Measurements from ENCODE around the gene NFASC. TPM values are rescaled to one million over a fixed set of nuclear protein-coding genes. Genes with fewer than 3 reads are reported as not detected.

The NFASC gene
- total and polyA plus RNA-seq, 7 donors = 0.46 to 105 (median 17.6) TPM

GRCh38 chr1:204991342-204991844, 120.7 kb downstream of the NFASC start:
- 79 to 81% methylated on average over 11 of the region's 11 CpGs for WGBS, 2 donors
- no peaks in the 10 kb centered on the region for H3K27me3 ChIP-seq
- no peak for DNase-seq
- H3K27ac ChIP-seq = peak overlapping the region in 2 of 4 donors; percentile 23 to 32
- TF ChIP-seq POLR2A (IDR thresholded peaks at IDR 0.05) (no peak), POLR2AphosphoS5 (IDR thresholded peaks at IDR 0.05) (no peak)
- TF ChIP-seq, protein P1, sequence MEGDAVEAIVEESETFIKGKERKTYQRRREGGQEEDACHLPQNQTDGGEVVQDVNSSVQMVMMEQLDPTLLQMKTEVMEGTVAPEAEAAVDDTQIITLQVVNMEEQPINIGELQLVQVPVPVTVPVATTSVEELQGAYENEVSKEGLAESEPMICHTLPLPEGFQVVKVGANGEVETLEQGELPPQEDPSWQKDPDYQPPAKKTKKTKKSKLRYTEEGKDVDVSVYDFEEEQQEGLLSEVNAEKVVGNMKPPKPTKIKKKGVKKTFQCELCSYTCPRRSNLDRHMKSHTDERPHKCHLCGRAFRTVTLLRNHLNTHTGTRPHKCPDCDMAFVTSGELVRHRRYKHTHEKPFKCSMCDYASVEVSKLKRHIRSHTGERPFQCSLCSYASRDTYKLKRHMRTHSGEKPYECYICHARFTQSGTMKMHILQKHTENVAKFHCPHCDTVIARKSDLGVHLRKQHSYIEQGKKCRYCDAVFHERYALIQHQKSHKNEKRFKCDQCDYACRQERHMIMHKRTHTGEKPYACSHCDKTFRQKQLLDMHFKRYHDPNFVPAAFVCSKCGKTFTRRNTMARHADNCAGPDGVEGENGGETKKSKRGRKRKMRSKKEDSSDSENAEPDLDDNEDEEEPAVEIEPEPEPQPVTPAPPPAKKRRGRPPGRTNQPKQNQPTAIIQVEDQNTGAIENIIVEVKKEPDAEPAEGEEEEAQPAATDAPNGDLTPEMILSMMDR (IDR thresholded peaks at IDR 0.05) = no peak
- H3K4me1 ChIP-seq = peaks cover 0 to 5% (median 0%) of the 10 kb centered on the region in 4 donors
- peaks cover 0 to 47% (median 15%) of the 10 kb centered on the region in 4 donors for H3K36me3 ChIP-seq
- no peaks in the 10 kb centered on the region for H3K9me3 ChIP-seq
- intact Hi-C loops (cut with DNase I) = no loop called here
- no peak overlapping the region for H3K4me3 ChIP-seq

GRCh38 chr1:204992201-204992997, 121.7 kb downstream of the NFASC start:
- Histone ChIP-seq H3K27me3 (no peaks in the 10 kb centered on the region), H3K36me3 (peaks cover 0 to 45% (median 10%) of the 10 kb centered on the region in 4 donors), H3K4me1 (peaks cover 0 to 5% (median 3%) of the 10 kb centered on the region in 4 donors), H3K9me3 (no peaks in the 10 kb centered on the region), H3K27ac (peak overlapping the region in 1 of 4 donors; percentile 32), H3K4me3 (no peak overlapping the region)
- 58 to 82% methylated on average over 13 of the region's 13 CpGs for WGBS, 2 donors
- intact Hi-C loops (cut with DNase I) = no loop called here
- no peak for TF ChIP-seq POLR2A (IDR thresholded peaks at IDR 0.05)
- no peak for TF ChIP-seq POLR2AphosphoS5 (IDR thresholded peaks at IDR 0.05)
- no peak for TF ChIP-seq EP300 (IDR thresholded peaks at IDR 0.05)
- TF ChIP-seq, protein P1 (IDR thresholded peaks at IDR 0.05) = no peak
- DNase-seq = no peak

GRCh38 chr1:204992998-204993314, 122.3 kb downstream of the NFASC start:
- 93% methylated on average over 10 of the region's 10 CpGs for WGBS, 2 donors
- no peak overlapping the region for H3K27ac ChIP-seq

GRCh38 chr1:204994086-204994862, 123.6 kb downstream of the NFASC start:
- DNase-seq = no peak
- Histone ChIP-seq H3K4me1 (peaks cover 0 to 13% (median under 1%) of the 10 kb centered on the region in 4 donors), H3K36me3 (peaks cover 0 to 36% (median 4%) of the 10 kb centered on the region in 4 donors), H3K4me3 (no peak overlapping the region), H3K9me3 (no peaks in the 10 kb centered on the region), H3K27me3 (no peaks in the 10 kb centered on the region), H3K27ac (no peak overlapping the region)
- TF ChIP-seq POLR2A (IDR thresholded peaks at IDR 0.05) = no peak
- intact Hi-C loops (cut with DNase I) = no loop called here
- WGBS, 2 donors = 90 to 92% methylated on average over 10 of the region's 10 CpGs

More at GRCh38 chr1:204992998-204993314, 122.3 kb downstream of the NFASC start:
- no peak for DNase-seq
- Histone ChIP-seq H3K4me3 (no peak overlapping the region), H3K27me3 (no peaks in the 10 kb centered on the region), H3K36me3 (peaks cover 0 to 44% (median 8%) of the 10 kb centered on the region in 4 donors), H3K4me1 (peaks cover 0 to 11% (median 3%) of the 10 kb centered on the region in 4 donors), H3K9me3 (no peaks in the 10 kb centered on the region)
- TF ChIP-seq, protein P1 (IDR thresholded peaks at IDR 0.05) = no peak
- no peak for TF ChIP-seq EP300 (IDR thresholded peaks at IDR 0.05)
- no peak for TF ChIP-seq POLR2A (IDR thresholded peaks at IDR 0.05)
- TF ChIP-seq POLR2AphosphoS5 (IDR thresholded peaks at IDR 0.05) = no peak
- intact Hi-C loops (cut with DNase I) = no loop called here

DNA sequence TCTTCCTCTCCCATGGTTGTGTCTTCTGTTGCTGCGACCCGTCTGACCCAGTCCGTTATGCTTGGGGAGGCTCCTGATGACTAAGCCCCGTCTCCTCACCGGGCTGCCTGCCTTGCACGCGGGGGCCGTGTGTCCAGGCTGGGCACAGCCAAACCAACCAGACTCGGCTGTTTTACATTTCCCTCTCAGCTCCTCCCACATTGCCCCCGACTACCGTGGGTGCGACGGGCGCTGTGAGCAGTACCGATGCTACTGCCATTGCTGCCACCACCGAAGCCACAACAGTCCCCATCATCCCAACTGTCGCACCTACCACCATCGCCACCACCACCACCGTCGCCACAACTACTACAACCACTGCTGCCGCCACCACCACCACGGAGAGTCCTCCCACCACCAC, 126.3 kb downstream of the NFASC start:
- WGBS, 2 donors = 89 to 93% methylated on average over 22 of the region's 22 CpGs
- intact Hi-C loops (cut with DNase I) = no loop called here
- Histone ChIP-seq H3K4me1 (peaks cover 0 to 13% (median 0%) of the 10 kb centered on the region in 4 donors), H3K27ac (peak overlapping the region; percentile 16 to 38 (median 30)), H3K36me3 (peaks cover 0 to 16% (median 2%) of the 10 kb centered on the region in 4 donors), H3K4me3 (no peak overlapping the region), H3K27me3 (no peaks in the 10 kb centered on the region), H3K9me3 (no peaks in the 10 kb centered on the region)
- TF ChIP-seq EP300 (IDR thresholded peaks at IDR 0.05) (no peak), POLR2AphosphoS5 (IDR thresholded peaks at IDR 0.05) (no peak), POLR2A (IDR thresholded peaks at IDR 0.05) (no peak)
- TF ChIP-seq, protein P1 (IDR thresholded peaks at IDR 0.05) = no peak
- no peak for DNase-seq

All from sigmoid colon (tissue), 7 donors.